Peyer's patch (tissue), 4 donors: ENCODE data around the gene PRICKLE4.

Experiments
- POLR2A ChIP-seq, 2 donors: fragments of 450-650 bp; IDR thresholded peaks; one replicate each; pipeline ENCODE4 v1.5.1; 2017; ENCODE audit warnings: antibody characterized with exemption in 2 of 2, mild to moderate bottlenecking in 2 of 2, moderate library complexity in 2 of 2
- TF ChIP-seq, protein P1 (sequence below), 6 experiments: fragments of 450-650 bp in 4 of 6; fragments of 200-600 bp in 2 of 6; sonication (generic) in 1 of 6; IDR thresholded peaks; one replicate each; pipeline ENCODE4 v1.5.1; 2017 to 2019; ENCODE audit warnings: antibody characterized with exemption in 6 of 6, mild to moderate bottlenecking in 3 of 6, moderate library complexity in 1 of 6

DNA sequence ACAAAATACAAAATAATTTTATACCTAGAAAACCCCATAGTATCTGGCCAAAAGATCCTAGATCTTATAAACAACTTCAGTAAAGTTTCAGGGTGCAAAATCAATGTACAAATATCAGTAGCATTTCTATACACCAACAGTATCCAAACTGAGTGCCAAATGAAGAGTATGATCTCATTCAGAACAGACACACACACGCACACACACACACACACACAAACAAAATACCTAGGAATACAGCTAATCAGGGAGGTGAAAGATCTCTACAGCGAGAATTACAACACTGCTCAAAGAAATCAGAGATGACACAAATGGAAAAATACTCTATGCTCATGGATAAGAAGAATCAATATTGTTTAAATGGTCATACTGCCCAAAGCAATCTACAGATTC lies 56.1 kb downstream of the PRICKLE4 start:
- TF ChIP-seq, protein P1, sequence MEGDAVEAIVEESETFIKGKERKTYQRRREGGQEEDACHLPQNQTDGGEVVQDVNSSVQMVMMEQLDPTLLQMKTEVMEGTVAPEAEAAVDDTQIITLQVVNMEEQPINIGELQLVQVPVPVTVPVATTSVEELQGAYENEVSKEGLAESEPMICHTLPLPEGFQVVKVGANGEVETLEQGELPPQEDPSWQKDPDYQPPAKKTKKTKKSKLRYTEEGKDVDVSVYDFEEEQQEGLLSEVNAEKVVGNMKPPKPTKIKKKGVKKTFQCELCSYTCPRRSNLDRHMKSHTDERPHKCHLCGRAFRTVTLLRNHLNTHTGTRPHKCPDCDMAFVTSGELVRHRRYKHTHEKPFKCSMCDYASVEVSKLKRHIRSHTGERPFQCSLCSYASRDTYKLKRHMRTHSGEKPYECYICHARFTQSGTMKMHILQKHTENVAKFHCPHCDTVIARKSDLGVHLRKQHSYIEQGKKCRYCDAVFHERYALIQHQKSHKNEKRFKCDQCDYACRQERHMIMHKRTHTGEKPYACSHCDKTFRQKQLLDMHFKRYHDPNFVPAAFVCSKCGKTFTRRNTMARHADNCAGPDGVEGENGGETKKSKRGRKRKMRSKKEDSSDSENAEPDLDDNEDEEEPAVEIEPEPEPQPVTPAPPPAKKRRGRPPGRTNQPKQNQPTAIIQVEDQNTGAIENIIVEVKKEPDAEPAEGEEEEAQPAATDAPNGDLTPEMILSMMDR (IDR thresholded peaks at IDR 0.05), result no peak
- no peak for TF ChIP-seq POLR2A (IDR thresholded peaks at IDR 0.05)
